Natural killer cell (primary cell): ENCODE measurements around the gene FRMD4A. TPM values are rescaled to one million over a fixed set of nuclear protein-coding genes. Genes with fewer than 3 reads are reported as not detected.
A peak's percentile ranks its signal among the peaks of the same experiment; 100 is the strongest.

Source experiments
- ATAC-seq, 3 donors: fragments of 150-1000 bp in 2 of 3; fragments of 200-7000 bp in 1 of 3; cut with Tn5 transposase; 1 replicate in 1 of 3; 2 replicates in 2 of 3; pipeline ENCODE4 v1.10.0; 2021; ENCODE audit warnings: mild to moderate bottlenecking in 2 of 3, moderate library complexity in 2 of 3
- DNase-seq, 2 donors: peaks; one replicate each; pipeline versions ENCODE4 v3.0.0 to v3.0.0-alpha.2; 2013 to 2021; ENCODE audit warnings: mixed read lengths in 1 of 2
- H3K27ac ChIP-seq: one replicate; pipeline ENCODE4 v1.5.1; 2013; ENCODE audit warnings: mild to moderate bottlenecking, low read length
- H3K27me3 ChIP-seq: one replicate; pipeline ENCODE4 v1.6.1; 2013; ENCODE audit warnings: low read length; ENCODE audit not compliant: control insufficient read depth, insufficient read depth
- H3K36me3 ChIP-seq: one replicate; pipeline ENCODE4 v1.6.1; 2013; ENCODE audit warnings: low read length; ENCODE audit not compliant: control insufficient read depth, insufficient read depth
- H3K4me1 ChIP-seq: one replicate; pipeline ENCODE4 v1.6.1; 2013; ENCODE audit warnings: low read length; ENCODE audit not compliant: control insufficient read depth, insufficient read depth
- H3K4me3 ChIP-seq: one replicate; pipeline ENCODE4 v1.5.1; 2013; ENCODE audit warnings: low read length
- H3K9me3 ChIP-seq: one replicate; pipeline ENCODE4 v1.6.1; 2013; ENCODE audit warnings: low read length; ENCODE audit not compliant: control insufficient read depth, insufficient read depth
- H3K27ac Mint-ChIP-seq, 2 donors: one replicate each; pipeline ENCODE4 v1.8.0; 2022; ENCODE audit warnings: mild to moderate bottlenecking in 2 of 2, mixed read lengths in 2 of 2, moderate library complexity in 1 of 2
- H3K27me3 Mint-ChIP-seq, 2 donors: one replicate each; pipeline ENCODE4 v1.8.0; 2022; ENCODE audit warnings: low read depth in 2 of 2, mixed read lengths in 2 of 2
- H3K36me3 Mint-ChIP-seq: one replicate; pipeline ENCODE4 v1.8.0; 2022; ENCODE audit warnings: mixed read lengths
- H3K4me1 Mint-ChIP-seq, 2 donors: one replicate each; pipeline ENCODE4 v1.8.0; 2022; ENCODE audit warnings: mixed read lengths in 2 of 2
- H3K4me3 Mint-ChIP-seq: one replicate; pipeline ENCODE4 v1.8.0; 2022; ENCODE audit warnings: mild to moderate bottlenecking, moderate library complexity, mixed read lengths
- H3K9me3 Mint-ChIP-seq, 2 donors: one replicate each; pipeline ENCODE4 v1.8.0; 2022; ENCODE audit warnings: mixed read lengths in 2 of 2
- CTCF ChIP-seq: fragments of 200-600 bp; IDR thresholded peaks from one replicate; pipeline ENCODE4 v1.8.0; 2022; ENCODE audit warnings: antibody characterized with exemption
- WGBS: methylation state at CpG from one replicate; pipeline ENCODE4 v1.1.7; 2013; ENCODE audit warnings: missing lambda C conversion rate; ENCODE audit not compliant: insufficient coverage; 5-methylcytosine and 5-hydroxymethylcytosine counted together
- intact Hi-C: fragments of 100-400 bp; cut with micrococcal nuclease; formaldehyde crosslinking; loops from one replicate; pipeline ENCODE4 v1.14.2; 2022
- total RNA-seq, 4 donors: library from RNA; stranded (reverse); fragments of 120-200 nt in 1 of 4; gene quantifications; one replicate each; pipeline versions ENCODE4 v1.2.3 to v1.2.4, GENCODE V29; 2013 to 2022

FRMD4A gene
- total RNA-seq, 3 donors from 2014 or later (not counting 1 experiment from before 2014, with no cell fraction given): 0.36 to 0.38 TPM; not detected in 1

- no peak for TF ChIP-seq CTCF
- Mint-ChIP-seq H3K36me3 (no peaks in the 10 kb centered on the region), H3K27me3 (peaks cover 8 to 11% of the 10 kb centered on the region in 2 donors), H3K4me3 (no peak overlapping the region), H3K9me3 (no peaks in the 10 kb centered on the region), H3K4me1 (no peaks in the 10 kb centered on the region), H3K27ac (no peak overlapping the region)
- 68% methylated on average over 4 of the region's 4 CpGs for WGBS
- intact Hi-C loops: no loop called here
- Histone ChIP-seq H3K36me3 (no peaks in the 10 kb centered on the region), H3K4me1 (no peaks in the 10 kb centered on the region), H3K4me3 (no peak overlapping the region), H3K9me3 (no peaks in the 10 kb centered on the region), H3K27me3 (no peaks in the 10 kb centered on the region), H3K27ac (no peak overlapping the region)
- ATAC-seq: no peak
- DNase-seq: no peak
These were observed 119.1 kb downstream of the FRMD4A start for GRCh38 chr10:14211610-14212009.

- WGBS: 86% methylated on average over 4 of the region's 5 CpGs
- ATAC-seq (peak in 1 of 3 donors; percentile 18), DNase-seq (no peak)
- Histone ChIP-seq H3K4me3 (no peak overlapping the region), H3K27ac (no peak overlapping the region), H3K4me1 (no peaks in the 10 kb centered on the region), H3K27me3 (no peaks in the 10 kb centered on the region), H3K9me3 (no peaks in the 10 kb centered on the region), H3K36me3 (no peaks in the 10 kb centered on the region)
- H3K4me3 Mint-ChIP-seq: no peak overlapping the region
- H3K9me3 Mint-ChIP-seq: no peaks in the 10 kb centered on the region
- no peaks in the 10 kb centered on the region for H3K4me1 Mint-ChIP-seq
- no peak for TF ChIP-seq CTCF
- peaks cover 0 to 15% of the 10 kb centered on the region in 2 donors for H3K27me3 Mint-ChIP-seq
- H3K36me3 Mint-ChIP-seq: no peaks in the 10 kb centered on the region
- intact Hi-C loops: no loop called here
- H3K27ac Mint-ChIP-seq: no peak overlapping the region
These were observed 122.5 kb downstream of the FRMD4A start for GRCh38 chr10:14208231-14208630.

GRCh38 chr10:14205233-14205632 is 125.5 kb downstream of the FRMD4A start:
- H3K27ac ChIP-seq: no peak overlapping the region
- TF ChIP-seq CTCF: no peak
- no peaks in the 10 kb centered on the region for H3K36me3 ChIP-seq
- Mint-ChIP-seq H3K36me3 (no peaks in the 10 kb centered on the region), H3K9me3 (no peaks in the 10 kb centered on the region), H3K4me1 (no peaks in the 10 kb centered on the region), H3K4me3 (no peak overlapping the region), H3K27ac (no peak overlapping the region), H3K27me3 (peaks cover 6 to 25% of the 10 kb centered on the region in 2 donors)
- no peaks in the 10 kb centered on the region for H3K4me1 ChIP-seq
- no peak overlapping the region for H3K4me3 ChIP-seq
- H3K9me3 ChIP-seq: no peaks in the 10 kb centered on the region
- 94% methylated on average over 4 of the region's 4 CpGs for WGBS
- intact Hi-C loops: no loop called here
- DNase-seq (no peak), ATAC-seq (no peak)
- H3K27me3 ChIP-seq: no peaks in the 10 kb centered on the region
